C4-2B (cell line): ENCODE data around the gene MINDY4.

Experiments
- H3K27ac ChIP-seq: fragments of 450-650 bp; 2 replicates; pipeline ENCODE4 v1.5.1; 2017
- CTCF ChIP-seq: fragments of 450-650 bp; conservative IDR thresholded peaks from 2 replicates; pipeline ENCODE4 v1.5.1; 2017; ENCODE audit warnings: mild to moderate bottlenecking
- ZFX ChIP-seq: fragments of 450-650 bp; IDR thresholded peaks from 2 replicates; pipeline ENCODE4 v1.6.1; 2017

Gene MINDY4

GRCh38 chr7:30741289-30741688 lies 29.9 kb upstream of the MINDY4 start:
- no peak overlapping the region; the same call in 1 of the 2 replicates for H3K27ac ChIP-seq
- TF ChIP-seq ZFX (no peak), CTCF (no peak)

DNA sequence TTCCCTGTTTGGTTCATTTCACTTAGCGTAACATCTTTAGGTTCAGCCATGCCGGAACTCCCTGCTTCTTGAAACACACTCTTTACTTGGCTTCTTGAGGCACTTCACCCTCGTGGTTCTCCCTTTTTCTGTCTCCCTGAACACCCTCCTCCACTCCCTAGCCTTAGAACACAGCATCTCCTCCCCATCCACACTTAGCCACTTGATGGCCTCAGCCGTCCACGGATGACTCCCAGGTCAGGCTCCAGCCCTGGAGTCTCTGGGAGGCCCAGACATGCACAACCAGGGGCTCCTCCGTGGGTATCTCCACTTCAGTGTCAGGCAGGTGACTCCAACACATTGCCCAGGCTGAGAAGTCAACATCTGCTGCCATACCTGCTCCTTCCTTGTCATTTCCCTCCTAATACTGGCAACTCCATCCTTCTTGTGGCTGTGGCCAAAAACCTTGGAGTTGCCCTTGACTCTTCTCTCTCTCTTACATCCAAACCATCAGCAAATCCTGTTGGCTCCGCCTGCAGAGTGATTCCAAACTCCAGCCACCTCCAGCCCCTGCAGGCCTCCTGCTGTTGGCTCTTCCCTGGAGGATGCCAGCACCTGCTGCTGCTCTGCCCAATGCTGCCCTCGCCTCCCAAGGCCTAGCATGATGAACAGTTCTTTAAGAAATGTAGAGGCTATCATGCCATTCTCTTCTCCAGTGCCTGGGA lies 27.7 kb upstream of the MINDY4 start:
- H3K27ac ChIP-seq, result no peak overlapping the region
- TF ChIP-seq ZFX (no peak), CTCF (no peak)

GRCh38 chr7:30744075-30744417 lies 27.2 kb upstream of the MINDY4 start:
- H3K27ac ChIP-seq, result no peak overlapping the region
- no peak for TF ChIP-seq CTCF
- TF ChIP-seq ZFX, result no peak

- TF ChIP-seq CTCF (no peak), ZFX (no peak)
- H3K27ac ChIP-seq, result no peak overlapping the region
Observed at GRCh38 chr7:30745261-30745941, 25.8 kb upstream of the MINDY4 start.

- TF ChIP-seq ZFX (no peak), CTCF (no peak)
- H3K27ac ChIP-seq, result peak overlapping the region; percentile 50
Observed at GRCh38 chr7:30750010-30750409, 21.2 kb upstream of the MINDY4 start.

GRCh38 chr7:30750683-30751650 lies 20.2 kb upstream of the MINDY4 start:
- H3K27ac ChIP-seq, result peak overlapping the region; percentile 50
- TF ChIP-seq ZFX, result no peak
- TF ChIP-seq CTCF, result no peak
